Adrenal gland (tissue), 12 donors: ENCODE data around the gene PHF11. TPM values are rescaled to one million over a fixed set of nuclear protein-coding genes. Genes with fewer than 3 reads are reported as not detected.

ENCODE experiments used
- DNase-seq, 7 donors: peaks; one replicate each; pipeline ENCODE4 v3.0.0-alpha.2; 2019 to 2020
- H3K27ac ChIP-seq, 5 donors: fragments of 200-600 bp; sonication (generic) in 4 of 5; 1 replicate in 3 of 5; 2 replicates in 2 of 5; pipeline versions ENCODE4 v1.5.1 to v1.8.0; 2016 to 2020; ENCODE audit warnings: mild to moderate bottlenecking in 1 of 5
- H3K27me3 ChIP-seq: fragments of 200-600 bp; 2 replicates; pipeline ENCODE4 v1.8.0; 2021
- H3K36me3 ChIP-seq, 2 donors: fragments of 200-600 bp; replicated peaks in 1 of 2; 1 replicate in 1 of 2; 2 replicates in 1 of 2; pipeline versions ENCODE4 v1.5.1 to v1.8.0; 2018 to 2022
- H3K4me1 ChIP-seq, 2 donors: fragments of 200-600 bp; replicated peaks in 1 of 2; 1 replicate in 1 of 2; 2 replicates in 1 of 2; pipeline versions ENCODE4 v1.5.1 to v1.8.0; 2018 to 2021
- H3K4me3 ChIP-seq, 4 donors: fragments of 200-600 bp; sonication (generic) in 3 of 4; one replicate each; pipeline ENCODE4 v1.5.1; 2016 to 2018
- H3K9me3 ChIP-seq, 3 donors: fragments of 200-600 bp; sonication (generic) in 1 of 3; replicated peaks in 1 of 3; 1 replicate in 2 of 3; 2 replicates in 1 of 3; pipeline versions ENCODE4 v1.5.1 to v1.8.0; 2016 to 2021
- CTCF ChIP-seq, 6 experiments: fragments of 450-650 bp in 4 of 6; fragments of 200-600 bp in 2 of 6; sonication (generic) in 1 of 6; IDR thresholded peaks; 1 replicate in 5 of 6; 2 replicates in 1 of 6; pipeline versions ENCODE4 v1.5.1 to v1.8.0; 2016 to 2021; ENCODE audit warnings: antibody characterized with exemption in 6 of 6, mild to moderate bottlenecking in 2 of 6, moderate library complexity in 1 of 6
- POLR2A ChIP-seq, 2 donors: fragments of 450-650 bp; IDR thresholded peaks; one replicate each; pipeline ENCODE4 v1.6.1; 2017; ENCODE audit warnings: antibody characterized with exemption in 2 of 2, mild to moderate bottlenecking in 2 of 2, moderate library complexity in 1 of 2
- WGBS, 4 donors: extraction: QIAGEN DNeasy Blood & Tissue Kit in 2 of 4; methylation state at CpG; one replicate each; pipeline versions ENCODE4 v1.1.5 to v1.1.7; 2013 to 2017; 5-methylcytosine and 5-hydroxymethylcytosine counted together
- intact Hi-C, 2 donors: fragments of 100-400 bp; cut with DNase I; formaldehyde crosslinking; loops; one replicate each; pipeline versions ENCODE4 v1.14.1 to v1.15.0; 2022 to 2023
- polyA plus RNA-seq, 3 donors: library from polyadenylated mRNA; stranded (reverse); fragments of 200-250 nt in 2 of 3; fragments of 350-450 nt in 1 of 3; fragmentation: Illumina TruSeq in 1 of 3; extraction: RNeasy Lipid Tissue Mini Kit (QIAGEN cat#74804) in 1 of 3; gene quantifications; one replicate each; pipeline ENCODE4 v1.2.3, GENCODE V29; 2013 to 2014
- total RNA-seq, 9 donors: library from RNA; depleted of rRNA in 4 of 9; stranded (reverse); fragments of >200 nt in 4 of 9; fragments of 120-200 nt in 1 of 9; fragmentation: NEBNext Ultra II Directional in 1 of 9; extraction: Animal tissue kit (Norgen Biotek cat#: 25700) in 1 of 9; gene quantifications; one replicate each; pipeline versions ENCODE4 v1.1.0 to v1.2.4, GENCODE V29; 2013 to 2023
- donor health status: healthy with polysubstance abuse.
- donor health status: Bipolar disorder and iron deficiency.
- donor health status: DM: yes; HTN: yes; CAD: no.
- donor health status: DM: no; HTN: no; CAD: no.
- donor health status: DM: no; HTN: no; CAD: no.
- donor health status: DM: yes; HTN: yes; CAD: no.

Gene PHF11
- total and polyA plus RNA-seq, 12 donors: 23.8 to 136 (median 64.2) TPM

GRCh38 chr13:49503951-49504350, 8.2 kb downstream of the PHF11 start:
- no peaks in the 10 kb centered on the region for H3K36me3 ChIP-seq
- TF ChIP-seq CTCF (IDR thresholded peaks at IDR 0.05): no peak
- no peak for TF ChIP-seq POLR2A (IDR thresholded peaks at IDR 0.05)
- no peaks in the 10 kb centered on the region for H3K9me3 ChIP-seq
- H3K4me3 ChIP-seq: no peak overlapping the region
- no peak for DNase-seq
- H3K27ac ChIP-seq: no peak overlapping the region
- H3K27me3 ChIP-seq: no peaks in the 10 kb centered on the region
- intact Hi-C loops: no loop called here
- peaks cover 9 to 11% of the 10 kb centered on the region in 2 donors for H3K4me1 ChIP-seq
- WGBS, 4 donors: 89 to 98% (median 93%) methylated on average over 3 of the region's 3 CpGs

- TF ChIP-seq POLR2A (IDR thresholded peaks at IDR 0.05): no peak
- no peak for TF ChIP-seq CTCF (IDR thresholded peaks at IDR 0.05)
- no peak overlapping the region for H3K4me3 ChIP-seq
- WGBS, 4 donors: 60 to 89% (median 78%) methylated on average over 2 of the region's 2 CpGs
- no peak overlapping the region for H3K27ac ChIP-seq
- intact Hi-C loops: no loop called here
- H3K27me3 ChIP-seq: no peaks in the 10 kb centered on the region
- peaks cover 0 to 22% of the 10 kb centered on the region in 2 donors for H3K36me3 ChIP-seq
- H3K4me1 ChIP-seq: peaks cover 0 to 8% of the 10 kb centered on the region in 2 donors
- no peaks in the 10 kb centered on the region for H3K9me3 ChIP-seq
- no peak for DNase-seq
Measured at GRCh38 chr13:49512578-49512977, 16.8 kb downstream of the PHF11 start.

GRCh38 chr13:49516467-49516866, 20.7 kb downstream of the PHF11 start:
- H3K27ac ChIP-seq: peak overlapping the region in 1 of 5 donors; percentile 10
- 45 to 52% (median 48%) methylated on average over 5 of the region's 5 CpGs for WGBS, 4 donors
- H3K36me3 ChIP-seq: peaks cover 0 to 31% of the 10 kb centered on the region in 2 donors
- no peaks in the 10 kb centered on the region for H3K27me3 ChIP-seq
- TF ChIP-seq CTCF (IDR thresholded peaks at IDR 0.05): no peak
- no peak for TF ChIP-seq POLR2A (IDR thresholded peaks at IDR 0.05)
- peak; percentile 56 to 75 (median 67) for DNase-seq
- H3K4me3 ChIP-seq: no peak overlapping the region
- intact Hi-C loops: no loop called here
- peaks cover 0 to 8% of the 10 kb centered on the region in 2 donors for H3K4me1 ChIP-seq
- H3K9me3 ChIP-seq: no peaks in the 10 kb centered on the region

GRCh38 chr13:49517461-49517860, 21.7 kb downstream of the PHF11 start:
- WGBS, 4 donors: 71 to 87% (median 85%) methylated on average over 6 of the region's 6 CpGs
- no peak for DNase-seq
- no peak overlapping the region for H3K4me3 ChIP-seq
- peaks cover 0 to 31% of the 10 kb centered on the region in 2 donors for H3K36me3 ChIP-seq
- H3K27ac ChIP-seq: no peak overlapping the region
- no peaks in the 10 kb centered on the region for H3K9me3 ChIP-seq
- H3K27me3 ChIP-seq: no peaks in the 10 kb centered on the region
- intact Hi-C loops: no loop called here
- H3K4me1 ChIP-seq: peaks cover 0 to 8% of the 10 kb centered on the region in 2 donors
- no peak for TF ChIP-seq POLR2A (IDR thresholded peaks at IDR 0.05)
- no peak for TF ChIP-seq CTCF (IDR thresholded peaks at IDR 0.05)
